Body of pancreas (tissue), 4 donors: ENCODE measurements around the gene PRR15L. TPM values are rescaled to one million over a fixed set of nuclear protein-coding genes. Genes with fewer than 3 reads are reported as not detected.
"Not testable (repeated sequence)": the region's sequence is repeated elsewhere in the genome, so short reads cannot be mapped to it uniquely, and the experiment has no call there.

Experiments used
- ATAC-seq: fragments of 150-250 bp; one replicate; pipeline ENCODE4 v1.9.1; 2016
- DNase-seq, 4 donors: peaks; one replicate each; pipeline ENCODE4 v3.0.0-alpha.2; 2019
- H3K27ac ChIP-seq, 4 donors: fragments of 200-600 bp; sonication (generic); 1 replicate in 3 of 4; 2 replicates in 1 of 4; pipeline versions ENCODE4 v1.5.1 to v1.6.1; 2016 to 2019; ENCODE audit warnings: mild to moderate bottlenecking in 1 of 4, mixed read lengths in 1 of 4, moderate library complexity in 1 of 4
- H3K27me3 ChIP-seq, 2 donors: fragments of 200-600 bp; sonication (generic); one replicate each; pipeline ENCODE4 v1.6.0; 2016; ENCODE audit warnings: mild to moderate bottlenecking in 1 of 2
- H3K36me3 ChIP-seq, 2 donors: fragments of 200-600 bp; sonication (generic); replicated peaks in 1 of 2; 2 replicates each; pipeline ENCODE4 v1.5.1; 2016; ENCODE audit warnings: low read depth in 2 of 2; ENCODE audit not compliant: insufficient read depth in 1 of 2
- H3K4me1 ChIP-seq: fragments of 200-600 bp; sonication (generic); one replicate; pipeline ENCODE4 v1.6.0; 2016
- H3K4me3 ChIP-seq, 2 donors: fragments of 200-600 bp; sonication (generic); 1 replicate in 1 of 2; 2 replicates in 1 of 2; pipeline ENCODE4 v1.5.1; 2016 to 2019
- H3K9me3 ChIP-seq, 3 donors: fragments of 200-600 bp; sonication (generic); 1 replicate in 2 of 3; 2 replicates in 1 of 3; pipeline ENCODE4 v1.5.1; 2016
- POLR2A ChIP-seq, 3 donors: fragments of 450-650 bp; IDR thresholded peaks; one replicate each; pipeline ENCODE4 v1.6.1; 2016; ENCODE audit warnings: antibody characterized with exemption in 3 of 3, mild to moderate bottlenecking in 2 of 3
- WGBS, 2 donors: methylation state at CpG; one replicate each; pipeline ENCODE4 v1.1.5; 2017; 5-methylcytosine and 5-hydroxymethylcytosine counted together
- intact Hi-C: fragments of 100-400 bp; cut with DNase I; formaldehyde crosslinking; loops from one replicate; pipeline ENCODE4 v1.15.1; 2023
- total RNA-seq, 2 donors: library from RNA; depleted of rRNA; stranded (reverse); fragments of >200 nt; gene quantifications; one replicate each; pipeline ENCODE4 v1.1.0, GENCODE V29; 2016
- TF ChIP-seq, protein P1 (sequence below), 7 experiments: fragments of 450-650 bp in 4 of 7; fragments of 200-600 bp in 3 of 7; sonication (generic) in 3 of 7; IDR thresholded peaks; one replicate each; pipeline ENCODE4 v1.5.1; 2016 to 2019; ENCODE audit warnings: antibody characterized with exemption in 7 of 7

The PRR15L gene
- total RNA-seq, 2 donors from 2014 or later, result 36.6 to 63.3 TPM

DNA sequence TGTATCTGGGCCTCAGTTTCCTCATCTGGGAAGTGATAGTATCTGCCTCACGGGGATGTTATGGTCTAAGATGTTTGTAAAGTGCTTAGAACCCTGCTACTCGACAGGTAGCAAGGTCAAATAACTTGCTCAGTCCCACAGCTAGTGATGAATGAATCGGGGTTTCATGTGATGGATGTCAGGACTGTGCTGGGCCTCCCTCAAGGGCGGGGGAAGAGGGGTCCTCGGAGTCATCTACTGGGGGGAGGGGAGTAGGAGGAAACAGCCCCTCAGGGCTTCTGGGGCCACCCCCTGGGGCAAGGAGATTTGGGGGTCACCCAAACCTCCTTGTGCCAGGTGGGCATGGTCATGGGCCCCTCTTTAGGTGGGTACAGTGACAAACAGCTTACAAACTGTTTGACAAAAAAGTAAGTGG lies 15.6 kb downstream of the PRR15L start:
- intact Hi-C loops, result no loop called here
- DNase-seq (no peak), ATAC-seq (no peak)
- Histone ChIP-seq H3K27me3 (no peaks in the 10 kb centered on the region), H3K27ac (peak overlapping the region; percentile 82 to 92 (median 88)), H3K9me3 (no peaks in the 10 kb centered on the region), H3K36me3 (no peaks in the 10 kb centered on the region), H3K4me3 (peak overlapping the region in 1 of 2 donors; percentile 19), H3K4me1 (peaks cover 68% of the 10 kb centered on the region)
- 8 to 11% methylated on average over 5 of the region's 5 CpGs for WGBS, 2 donors
- TF ChIP-seq, protein P1, sequence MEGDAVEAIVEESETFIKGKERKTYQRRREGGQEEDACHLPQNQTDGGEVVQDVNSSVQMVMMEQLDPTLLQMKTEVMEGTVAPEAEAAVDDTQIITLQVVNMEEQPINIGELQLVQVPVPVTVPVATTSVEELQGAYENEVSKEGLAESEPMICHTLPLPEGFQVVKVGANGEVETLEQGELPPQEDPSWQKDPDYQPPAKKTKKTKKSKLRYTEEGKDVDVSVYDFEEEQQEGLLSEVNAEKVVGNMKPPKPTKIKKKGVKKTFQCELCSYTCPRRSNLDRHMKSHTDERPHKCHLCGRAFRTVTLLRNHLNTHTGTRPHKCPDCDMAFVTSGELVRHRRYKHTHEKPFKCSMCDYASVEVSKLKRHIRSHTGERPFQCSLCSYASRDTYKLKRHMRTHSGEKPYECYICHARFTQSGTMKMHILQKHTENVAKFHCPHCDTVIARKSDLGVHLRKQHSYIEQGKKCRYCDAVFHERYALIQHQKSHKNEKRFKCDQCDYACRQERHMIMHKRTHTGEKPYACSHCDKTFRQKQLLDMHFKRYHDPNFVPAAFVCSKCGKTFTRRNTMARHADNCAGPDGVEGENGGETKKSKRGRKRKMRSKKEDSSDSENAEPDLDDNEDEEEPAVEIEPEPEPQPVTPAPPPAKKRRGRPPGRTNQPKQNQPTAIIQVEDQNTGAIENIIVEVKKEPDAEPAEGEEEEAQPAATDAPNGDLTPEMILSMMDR (IDR thresholded peaks at IDR 0.05), result no peak
- TF ChIP-seq POLR2A (IDR thresholded peaks at IDR 0.05), result no peak

DNA sequence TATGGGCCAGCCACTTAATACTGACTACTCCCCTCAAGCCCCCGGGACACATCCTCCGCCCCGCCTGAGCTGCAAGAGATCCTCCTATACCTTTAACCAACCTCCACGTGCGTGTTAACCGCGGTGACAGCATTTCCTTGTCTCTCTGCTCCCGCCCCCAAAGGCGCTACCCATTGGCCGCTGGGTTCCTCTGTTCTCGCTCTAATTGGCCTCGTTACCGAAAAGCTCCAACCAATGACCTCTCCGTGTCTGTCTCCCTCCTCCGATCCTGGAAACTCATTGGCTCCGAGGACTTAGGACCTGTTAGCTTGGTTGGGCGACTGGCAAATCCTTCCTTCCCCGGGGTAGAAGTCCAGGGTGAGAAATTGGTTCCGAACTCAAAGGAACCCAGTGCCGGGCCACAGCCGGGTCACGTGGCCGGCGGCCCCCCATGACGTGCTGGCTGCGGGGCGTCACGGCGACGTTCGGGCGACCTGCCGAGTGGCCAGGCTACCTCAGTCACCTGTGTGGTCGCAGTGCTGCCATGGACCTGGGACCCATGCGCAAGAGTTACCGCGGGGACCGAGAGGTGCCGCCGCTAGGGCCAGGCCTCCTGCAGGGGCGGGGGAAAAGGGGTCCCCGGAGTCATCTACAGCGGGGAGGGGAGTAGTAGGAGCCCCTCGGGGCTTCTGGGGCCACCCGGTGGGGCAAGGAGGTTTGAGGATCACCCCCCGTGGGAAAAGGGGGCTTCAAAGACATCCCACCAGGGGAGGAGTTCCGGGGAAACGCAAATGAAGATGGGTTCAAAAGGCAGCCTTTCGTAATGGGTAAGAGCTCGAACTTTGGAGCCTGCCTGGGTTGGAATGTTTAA lies 16.2 kb downstream of the PRR15L start, which contains the start of gene PNPO:
PNPO (plus strand) TSS at position 326 of the 850 bp plus-strand sequence; CDS start at position 431, 105 bp downstream.
- DNase-seq (peak; percentile 94 to 98 (median 96)), ATAC-seq (peak; percentile 98)
- peak within 1 kb of the TSS; percentile 19 to 63 for H3K4me3 ChIP-seq
- H3K27ac ChIP-seq, result peak within 1 kb of the TSS; percentile 82 to 92 (median 88)
- peak; percentile 52 to 78 (median 77) for TF ChIP-seq POLR2A (IDR thresholded peaks at IDR 0.05)
- TF ChIP-seq, protein P1 (IDR thresholded peaks at IDR 0.05), result peak in 3 of 7 experiments; percentile 31 to 39 (median 33)
- intact Hi-C loops, result no loop called here
- H3K36me3 ChIP-seq, result no peaks in the 10 kb centered on the region
- H3K9me3 ChIP-seq, result no peaks in the 10 kb centered on the region
- H3K27me3 ChIP-seq, result no peaks in the 10 kb centered on the region
- 1 to 2% methylated on average over 31 to 48 of the region's 50 CpGs for WGBS, 2 donors
- H3K4me1 ChIP-seq, result peaks cover 62% of the 10 kb centered on the region

DNA sequence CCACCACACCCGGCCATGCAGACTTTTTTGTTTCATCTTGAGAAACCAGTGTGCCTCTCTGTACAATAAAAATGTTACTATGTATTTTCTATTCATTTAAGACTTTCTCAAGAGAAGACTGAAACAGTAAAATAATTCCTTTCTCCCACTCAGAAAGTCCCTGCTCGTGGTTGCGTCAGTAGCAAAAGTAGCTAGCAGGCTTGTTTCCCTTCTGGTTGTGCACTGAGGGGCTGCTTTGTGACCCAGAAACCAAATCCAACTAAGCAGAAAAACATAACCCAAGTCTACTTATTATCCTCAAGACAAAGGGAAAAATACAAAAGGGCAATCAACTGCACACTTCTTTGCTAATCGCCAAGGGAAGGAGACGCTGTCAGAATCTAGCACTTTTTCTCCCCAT lies 19.7 kb downstream of the PRR15L start:
- Histone ChIP-seq H3K4me1 (peaks cover 28% of the 10 kb centered on the region), H3K36me3 (no peaks in the 10 kb centered on the region), H3K9me3 (no peaks in the 10 kb centered on the region), H3K27me3 (no peaks in the 10 kb centered on the region), H3K4me3 (no peak overlapping the region), H3K27ac (no peak overlapping the region)
- TF ChIP-seq POLR2A (IDR thresholded peaks at IDR 0.05), result no peak
- TF ChIP-seq, protein P1 (IDR thresholded peaks at IDR 0.05), result no peak
- ATAC-seq (no peak), DNase-seq (no peak)
- intact Hi-C loops, result no loop called here
- WGBS, 2 donors, result 81 to 98% methylated on average over 5 of the region's 5 CpGs

DNA sequence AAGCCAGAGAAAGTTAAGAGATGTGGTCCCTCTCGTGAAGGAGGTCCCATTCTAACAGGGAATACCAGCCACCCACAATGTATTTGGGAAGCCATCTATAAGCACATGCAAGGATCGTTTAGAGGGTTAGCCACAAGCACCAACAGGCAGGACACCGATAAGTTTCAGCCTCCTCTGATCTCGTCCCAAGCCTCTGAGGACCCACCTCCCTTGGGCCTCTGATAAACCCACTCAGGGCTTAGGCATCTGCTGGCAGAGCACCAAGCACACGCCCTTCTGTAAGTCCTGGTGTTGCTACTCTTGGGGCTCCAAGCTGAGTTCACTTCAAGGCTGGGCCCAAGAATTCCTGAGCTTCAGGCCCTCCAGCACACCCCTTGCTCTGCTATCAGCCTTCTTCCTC lies 21.7 kb downstream of the PRR15L start:
- H3K4me3 ChIP-seq, result no peak overlapping the region
- TF ChIP-seq, protein P1 (IDR thresholded peaks at IDR 0.05), result no peak
- TF ChIP-seq POLR2A (IDR thresholded peaks at IDR 0.05), result no peak
- intact Hi-C loops, result no loop called here
- no peaks in the 10 kb centered on the region for H3K27me3 ChIP-seq
- no peak overlapping the region for H3K27ac ChIP-seq
- peaks cover 11% of the 10 kb centered on the region for H3K4me1 ChIP-seq
- no peaks in the 10 kb centered on the region for H3K9me3 ChIP-seq
- H3K36me3 ChIP-seq, result no peaks in the 10 kb centered on the region
- no peak for DNase-seq
- 68 to 86% methylated on average over 2 to 5 of the region's 5 CpGs for WGBS, 2 donors
- ATAC-seq, result no peak

DNA sequence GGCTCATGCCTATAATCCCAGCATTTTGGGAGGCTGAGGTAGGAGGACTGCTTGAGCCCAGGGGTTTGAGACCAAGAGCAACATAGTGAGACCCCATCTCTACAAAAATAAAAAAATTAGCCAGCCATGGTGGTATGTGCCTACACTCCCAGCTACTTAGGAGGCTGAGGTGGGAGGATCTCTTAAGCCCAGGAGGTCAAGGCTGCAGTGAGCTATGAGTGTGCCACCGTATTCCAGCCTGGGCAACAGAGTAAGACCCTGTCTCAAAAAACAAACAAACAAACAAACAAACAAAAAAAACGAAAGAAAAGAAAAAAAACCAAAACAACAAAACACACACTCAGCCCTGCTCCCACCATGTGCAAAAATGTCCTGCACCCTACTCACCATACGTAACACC lies 22.2 kb downstream of the PRR15L start:
- H3K4me1 ChIP-seq, H3K27me3 ChIP-seq, H3K9me3 ChIP-seq, intact Hi-C loops, H3K27ac ChIP-seq, H3K36me3 ChIP-seq, H3K4me3 ChIP-seq, DNase-seq, ATAC-seq: not testable (repeated sequence)
- 68 to 73% methylated on average over 3 of the region's 3 CpGs for WGBS, 2 donors
